MM.1S (cell line): ENCODE measurements around the gene CITED4.

Source experiments
- DNase-seq: peaks from one replicate; pipeline ENCODE4 v3.0.0-alpha.2; 2015
- H2AFZ ChIP-seq: fragments of 300-600 bp; sonication (generic); 2 replicates; pipeline ENCODE4 v1.6.0; 2016; ENCODE audit warnings: antibody characterized with exemption, low read length
- H3F3A ChIP-seq: fragments of 300-600 bp; sonication (generic); 2 replicates; pipeline ENCODE4 v1.6.1; 2016; ENCODE audit warnings: mild to moderate bottlenecking, antibody characterized with exemption, low read length, moderate library complexity, mixed read lengths; ENCODE audit not compliant: insufficient read depth
- H3K27ac ChIP-seq: fragments of 300-600 bp; sonication (generic); 2 replicates; pipeline ENCODE4 v1.5.1; 2016; ENCODE audit warnings: mild to moderate bottlenecking, low read length
- H3K27me3 ChIP-seq: fragments of 300-600 bp; sonication (generic); replicated peaks from 2 replicates; pipeline ENCODE4 v1.6.0; 2016; ENCODE audit warnings: low read length; ENCODE audit not compliant: insufficient read depth
- H3K36me3 ChIP-seq: fragments of 300-600 bp; sonication (generic); replicated peaks from 2 replicates; pipeline ENCODE4 v1.6.1; 2016; ENCODE audit warnings: mild to moderate bottlenecking, low read length, mixed read lengths; ENCODE audit not compliant: insufficient read depth
- H3K4me1 ChIP-seq: fragments of 300-600 bp; sonication (generic); 2 replicates; pipeline ENCODE4 v1.6.1; 2016; ENCODE audit warnings: low read length, mixed read lengths
- H3K4me2 ChIP-seq: fragments of 300-600 bp; sonication (generic); 2 replicates; pipeline ENCODE4 v1.6.0; 2016; ENCODE audit warnings: low read depth, low read length
- H3K4me3 ChIP-seq: fragments of 300-600 bp; sonication (generic); 2 replicates; pipeline ENCODE4 v1.5.1; 2016; ENCODE audit warnings: low read length, mixed read lengths
- H3K79me2 ChIP-seq: fragments of 300-600 bp; sonication (generic); 2 replicates; pipeline ENCODE4 v1.6.1; 2016; ENCODE audit warnings: mixed run types, low read length, mixed read lengths
- H3K9ac ChIP-seq: fragments of 300-600 bp; sonication (generic); 2 replicates; pipeline ENCODE4 v1.6.1; 2016; ENCODE audit warnings: low read length, mixed read lengths
- H3K9me2 ChIP-seq: fragments of 300-600 bp; sonication (generic); replicated peaks from 2 replicates; pipeline ENCODE4 v1.6.1; 2016; ENCODE audit warnings: mild to moderate bottlenecking, low read length, mixed read lengths; ENCODE audit not compliant: insufficient read depth
- H3K9me3 ChIP-seq: fragments of 300-600 bp; sonication (generic); replicated peaks from 2 replicates; pipeline ENCODE4 v1.6.1; 2016; ENCODE audit warnings: mild to moderate bottlenecking, low read length, mixed read lengths; ENCODE audit not compliant: insufficient read depth
- H4K20me1 ChIP-seq: fragments of 300-600 bp; sonication (generic); 2 replicates; pipeline ENCODE4 v1.6.1; 2016; ENCODE audit warnings: mild to moderate bottlenecking, low read length, moderate library complexity, mixed read lengths; ENCODE audit not compliant: insufficient read depth
- EZH2 ChIP-seq: fragments of 300-600 bp; sonication (generic); optimal IDR thresholded peaks from 2 replicates; pipeline ENCODE3; 2017; ENCODE audit warnings: low read depth, mild to moderate bottlenecking, antibody characterized with exemption, low read length, mixed read lengths
- EZH2phosphoT487 ChIP-seq: fragments of 300-600 bp; sonication (generic); IDR thresholded peaks from 2 replicates; pipeline ENCODE4 v1.6.1; 2018; ENCODE audit warnings: antibody characterized with exemption, low read length
- TF ChIP-seq, protein P1 (sequence below): fragments of 300-600 bp; sonication (generic); IDR thresholded peaks from 2 replicates; pipeline ENCODE4 v1.5.1; 2016; ENCODE audit warnings: antibody characterized with exemption, low read length, mixed read lengths

Gene CITED4

DNA sequence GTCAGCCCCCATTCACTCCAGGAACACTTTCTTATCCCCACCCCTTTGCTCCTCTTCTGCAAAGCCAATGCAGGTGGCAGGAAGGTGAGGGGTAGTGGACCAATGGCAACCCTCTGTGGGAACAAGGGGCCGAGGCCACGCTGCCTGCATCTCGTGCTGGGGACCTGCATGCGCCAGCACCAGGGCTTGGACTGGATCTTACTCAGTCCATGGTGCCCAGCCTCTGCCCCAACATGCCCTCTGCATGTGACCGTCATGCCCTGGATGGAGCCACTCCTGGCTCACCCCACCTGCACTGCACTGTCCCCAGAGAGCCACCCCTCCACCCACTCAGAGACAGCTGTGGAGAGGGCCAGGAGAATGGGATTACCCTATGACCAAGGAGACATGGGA is 22.2 kb downstream of the CITED4 start:
- H3K4me1 ChIP-seq: no peaks in the 10 kb centered on the region
- H3K9ac ChIP-seq: no peak overlapping the region
- no peak overlapping the region for H2AFZ ChIP-seq
- H3K79me2 ChIP-seq: no peaks in the 10 kb centered on the region
- H3K27ac ChIP-seq: no peak overlapping the region
- H3K4me2 ChIP-seq: no peak overlapping the region
- H3K36me3 ChIP-seq: no peaks in the 10 kb centered on the region
- no peaks in the 10 kb centered on the region for H3K27me3 ChIP-seq
- TF ChIP-seq EZH2phosphoT487 (no peak), EZH2 (no peak)
- TF ChIP-seq, protein P1, sequence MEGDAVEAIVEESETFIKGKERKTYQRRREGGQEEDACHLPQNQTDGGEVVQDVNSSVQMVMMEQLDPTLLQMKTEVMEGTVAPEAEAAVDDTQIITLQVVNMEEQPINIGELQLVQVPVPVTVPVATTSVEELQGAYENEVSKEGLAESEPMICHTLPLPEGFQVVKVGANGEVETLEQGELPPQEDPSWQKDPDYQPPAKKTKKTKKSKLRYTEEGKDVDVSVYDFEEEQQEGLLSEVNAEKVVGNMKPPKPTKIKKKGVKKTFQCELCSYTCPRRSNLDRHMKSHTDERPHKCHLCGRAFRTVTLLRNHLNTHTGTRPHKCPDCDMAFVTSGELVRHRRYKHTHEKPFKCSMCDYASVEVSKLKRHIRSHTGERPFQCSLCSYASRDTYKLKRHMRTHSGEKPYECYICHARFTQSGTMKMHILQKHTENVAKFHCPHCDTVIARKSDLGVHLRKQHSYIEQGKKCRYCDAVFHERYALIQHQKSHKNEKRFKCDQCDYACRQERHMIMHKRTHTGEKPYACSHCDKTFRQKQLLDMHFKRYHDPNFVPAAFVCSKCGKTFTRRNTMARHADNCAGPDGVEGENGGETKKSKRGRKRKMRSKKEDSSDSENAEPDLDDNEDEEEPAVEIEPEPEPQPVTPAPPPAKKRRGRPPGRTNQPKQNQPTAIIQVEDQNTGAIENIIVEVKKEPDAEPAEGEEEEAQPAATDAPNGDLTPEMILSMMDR: no peak
- H4K20me1 ChIP-seq: no peaks in the 10 kb centered on the region
- no peaks in the 10 kb centered on the region for H3F3A ChIP-seq
- no peaks in the 10 kb centered on the region for H3K9me3 ChIP-seq
- DNase-seq: no peak
- H3K9me2 ChIP-seq: no peaks in the 10 kb centered on the region
- no peak overlapping the region for H3K4me3 ChIP-seq

- no peak for TF ChIP-seq EZH2phosphoT487
- Histone ChIP-seq H3K4me3 (no peak overlapping the region), H3K9ac (no peak overlapping the region), H3K9me2 (no peaks in the 10 kb centered on the region), H3K4me1 (no peaks in the 10 kb centered on the region), H3F3A (no peaks in the 10 kb centered on the region), H3K4me2 (no peak overlapping the region), H3K27me3 (no peaks in the 10 kb centered on the region), H3K79me2 (no peaks in the 10 kb centered on the region), H3K36me3 (no peaks in the 10 kb centered on the region), H2AFZ (no peak overlapping the region), H3K27ac (no peak overlapping the region), H3K9me3 (no peaks in the 10 kb centered on the region), H4K20me1 (no peaks in the 10 kb centered on the region)
- DNase-seq: no peak
Measured at GRCh38 chr1:40838980-40839942, 22.9 kb downstream of the CITED4 start.

DNA sequence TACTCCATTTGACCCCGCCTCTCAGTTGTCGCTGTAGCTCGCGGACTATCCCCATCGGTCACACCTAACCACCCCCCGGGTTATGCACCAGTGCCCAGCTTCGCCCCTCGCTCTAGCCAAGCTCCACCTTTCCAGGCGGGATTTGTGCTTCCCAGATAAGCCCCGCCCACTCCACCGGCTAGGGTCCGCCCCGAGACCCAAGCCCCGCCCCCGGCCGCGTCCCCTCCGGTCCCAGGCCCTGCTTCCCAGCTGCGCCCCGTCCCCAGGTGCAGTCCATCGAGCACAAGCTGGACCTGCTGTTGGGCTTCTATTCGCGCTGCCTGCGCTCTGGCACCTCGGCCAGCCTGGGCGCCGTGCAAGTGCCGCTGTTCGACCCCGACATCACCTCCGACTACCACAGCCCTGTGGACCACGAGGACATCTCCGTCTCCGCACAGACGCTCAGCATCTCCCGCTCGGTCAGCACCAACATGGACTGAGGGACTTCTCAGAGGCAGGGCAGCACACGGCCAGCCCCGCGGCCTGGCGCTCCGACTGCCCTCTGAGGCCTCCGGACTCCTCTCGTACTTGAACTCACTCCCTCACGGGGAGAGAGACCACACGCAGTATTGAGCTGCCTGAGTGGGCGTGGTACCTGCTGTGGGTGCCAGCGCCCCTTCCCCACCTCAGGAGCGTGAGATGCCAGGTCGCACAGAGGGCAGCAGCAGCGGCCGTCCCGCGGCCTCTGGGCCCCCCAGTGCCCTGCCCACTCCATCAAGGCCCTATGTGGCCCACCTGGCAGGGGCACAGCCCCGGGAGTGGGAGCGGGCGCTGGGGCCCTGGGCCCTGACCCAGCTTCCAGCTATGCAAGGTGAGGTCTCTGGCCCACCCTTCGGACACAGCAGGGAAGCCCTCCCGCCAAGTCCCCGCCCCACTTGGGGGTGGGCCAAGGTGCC is 23.9 kb downstream of the CITED4 start:
- no peaks in the 10 kb centered on the region for H3K4me1 ChIP-seq
- H3K9me3 ChIP-seq: no peaks in the 10 kb centered on the region
- H3K27me3 ChIP-seq: no peaks in the 10 kb centered on the region
- H3K27ac ChIP-seq: no peak overlapping the region
- DNase-seq: no peak
- no peak overlapping the region for H3K4me3 ChIP-seq
- H4K20me1 ChIP-seq: no peaks in the 10 kb centered on the region
- no peaks in the 10 kb centered on the region for H3K36me3 ChIP-seq
- H3K79me2 ChIP-seq: no peaks in the 10 kb centered on the region
- H3K9ac ChIP-seq: no peak overlapping the region
- H3K9me2 ChIP-seq: no peaks in the 10 kb centered on the region
- H3F3A ChIP-seq: no peaks in the 10 kb centered on the region
- H3K4me2 ChIP-seq: no peak overlapping the region
- TF ChIP-seq, protein P1: no peak
- TF ChIP-seq EZH2: no peak
- no peak for TF ChIP-seq EZH2phosphoT487
- H2AFZ ChIP-seq: no peak overlapping the region
